ENCODE results near the gene ERG28.

DNA sequence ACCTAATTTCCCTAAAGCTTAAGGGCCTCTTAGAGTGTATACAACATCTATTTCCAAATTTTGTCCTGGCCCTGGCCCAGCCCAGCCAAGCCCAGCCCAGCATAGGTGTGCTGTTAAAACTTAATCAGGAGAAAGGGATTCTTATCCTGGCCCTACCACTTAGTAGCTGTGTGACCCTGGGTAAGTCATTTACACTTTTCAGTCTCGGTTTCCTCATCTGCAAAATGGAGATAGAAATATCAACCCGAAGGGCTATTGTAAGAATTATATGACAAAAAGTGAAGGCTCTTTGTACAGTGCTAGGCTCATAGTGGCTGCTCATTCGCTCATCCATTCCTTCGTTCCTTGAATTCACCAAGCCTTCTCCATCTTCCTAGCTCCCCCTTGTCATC, 442 bp downstream of the ERG28 start:
- TF ChIP-seq YY1 (IDR thresholded peaks at IDR 0.05; ENCODE audit: insufficient read depth, insufficient read length) (no peak), SUZ12 (IDR thresholded peaks at IDR 0.05; ENCODE audit: extremely low read depth, insufficient read depth, insufficient read length) (no peak)
